Kidney (tissue), 14 donors: ENCODE measurements around the gene PLEKHM3. TPM values are rescaled to one million over a fixed set of nuclear protein-coding genes. Genes with fewer than 3 reads are reported as not detected.

Experiments used
- DNase-seq, 5 donors: peaks; one replicate each; pipeline ENCODE4 v3.0.0-alpha.2; 2013 to 2020
- FAIRE-seq: peaks from 2 replicates; lab custom pipeline; 2012; peaks lifted over from hg19 to GRCh38; lab: Jason Lieb, UNC
- H3K27ac ChIP-seq, 2 donors: one replicate each; pipeline ENCODE4 v1.7.0; 2013; ENCODE audit warnings: low read depth in 2 of 2, low read length in 2 of 2, inconsistent platforms in 1 of 2
- H3K27me3 ChIP-seq: one replicate; pipeline ENCODE4 v1.7.1; 2013; ENCODE audit warnings: low read length, inconsistent platforms; ENCODE audit not compliant: control insufficient read depth, insufficient read depth
- H3K36me3 ChIP-seq, 3 donors: one replicate each; pipeline versions ENCODE4 v1.7.0 to v1.7.1; 2013; ENCODE audit warnings: low read length in 3 of 3, control low read depth in 1 of 3, inconsistent platforms in 1 of 3; ENCODE audit not compliant: insufficient read depth in 3 of 3, control insufficient read depth in 2 of 3
- H3K4me1 ChIP-seq, 3 donors: one replicate each; pipeline versions ENCODE4 v1.7.0 to v1.7.1; 2013; ENCODE audit warnings: low read length in 3 of 3, inconsistent platforms in 1 of 3, low read depth in 1 of 3; ENCODE audit not compliant: control insufficient read depth in 2 of 3, insufficient read depth in 2 of 3
- H3K4me3 ChIP-seq, 3 donors: one replicate each; pipeline versions ENCODE4 v1.7.0 to v1.8.1; 2013; ENCODE audit warnings: low read length in 3 of 3, control low read depth in 1 of 3, inconsistent platforms in 1 of 3
- H3K9ac ChIP-seq, 3 donors: one replicate each; pipeline versions ENCODE4 v1.7.0 to v1.7.1; 2013; ENCODE audit warnings: low read length in 3 of 3, control low read depth in 1 of 3, inconsistent platforms in 1 of 3
- H3K9me3 ChIP-seq, 3 donors: one replicate each; pipeline versions ENCODE4 v1.7.0 to v1.7.1; 2013; ENCODE audit warnings: low read length in 3 of 3, control low read depth in 1 of 3, inconsistent platforms in 1 of 3; ENCODE audit not compliant: control insufficient read depth in 2 of 3, insufficient read depth in 1 of 3
- intact Hi-C: fragments of 100-400 bp; cut with DNase I; formaldehyde crosslinking; loops from one replicate; pipeline ENCODE4 v1.11.1; 2022
- polyA plus RNA-seq: library from polyadenylated mRNA; stranded (reverse); fragments of 350-450 nt; fragmentation: Illumina TruSeq; extraction: RNeasy Lipid Tissue Mini Kit (QIAGEN cat#74804); gene quantifications from one replicate; pipeline ENCODE4 v1.2.3, GENCODE V29; 2014; ENCODE audit warnings: low read depth, low replicate concordance; ENCODE audit not compliant: insufficient read depth
- total RNA-seq: library from RNA; stranded (reverse); fragmentation: NEBNext Ultra II Directional; extraction: Animal tissue kit (Norgen Biotek cat#: 25700); gene quantifications from one replicate; pipeline ENCODE4 v1.2.1, GENCODE V29; 2021
- TF ChIP-seq, protein P1 (sequence below): IDR thresholded peaks from 3 replicates; pipeline ENCODE4 v1.5.1; 2012; ENCODE audit warnings: mild to moderate bottlenecking, moderate library complexity, borderline replicate concordance; ENCODE audit not compliant: insufficient read depth; ENCODE audit errors: extremely low read depth
- donor health status: control.
- donor health status: control.
- donor health status: control.
- donor health status: control.
- donor health status: control.
- donor health status: DM: yes; HTN: yes; CAD: no.
- donor health status: Normal renal cell carcinoma (clear cell type).

The PLEKHM3 gene
- total and polyA plus RNA-seq, 2 donors from 2014 or later: 4.2 to 13.5 TPM

DNA sequence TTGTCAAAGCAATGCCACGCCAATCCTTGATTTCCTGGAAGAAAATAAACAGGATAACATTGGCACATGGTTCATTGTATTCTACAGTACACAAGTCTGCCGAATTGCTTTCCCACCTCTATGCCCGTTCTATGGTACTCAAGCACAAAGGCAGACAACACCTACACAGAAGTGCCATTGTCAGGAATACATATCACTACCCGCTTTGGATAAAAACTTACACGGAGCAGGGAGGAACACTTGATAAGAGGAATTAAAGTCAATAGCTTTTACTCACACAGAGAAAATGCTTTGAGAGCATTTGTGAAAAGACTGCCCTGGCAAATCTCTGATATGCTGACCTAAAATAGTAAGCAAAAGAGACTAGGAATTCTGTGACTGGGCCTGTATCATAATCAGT is 23.4 kb downstream of the PLEKHM3 start:
- DNase-seq: no peak
- Histone ChIP-seq H3K9me3 (no peaks in the 10 kb centered on the region), H3K4me1 (no peaks in the 10 kb centered on the region), H3K27ac (no peak overlapping the region), H3K27me3 (no peaks in the 10 kb centered on the region), H3K36me3 (peaks cover 0 to 9% (median 8%) of the 10 kb centered on the region in 3 donors), H3K9ac (no peak overlapping the region), H3K4me3 (no peak overlapping the region)
- TF ChIP-seq, protein P1, sequence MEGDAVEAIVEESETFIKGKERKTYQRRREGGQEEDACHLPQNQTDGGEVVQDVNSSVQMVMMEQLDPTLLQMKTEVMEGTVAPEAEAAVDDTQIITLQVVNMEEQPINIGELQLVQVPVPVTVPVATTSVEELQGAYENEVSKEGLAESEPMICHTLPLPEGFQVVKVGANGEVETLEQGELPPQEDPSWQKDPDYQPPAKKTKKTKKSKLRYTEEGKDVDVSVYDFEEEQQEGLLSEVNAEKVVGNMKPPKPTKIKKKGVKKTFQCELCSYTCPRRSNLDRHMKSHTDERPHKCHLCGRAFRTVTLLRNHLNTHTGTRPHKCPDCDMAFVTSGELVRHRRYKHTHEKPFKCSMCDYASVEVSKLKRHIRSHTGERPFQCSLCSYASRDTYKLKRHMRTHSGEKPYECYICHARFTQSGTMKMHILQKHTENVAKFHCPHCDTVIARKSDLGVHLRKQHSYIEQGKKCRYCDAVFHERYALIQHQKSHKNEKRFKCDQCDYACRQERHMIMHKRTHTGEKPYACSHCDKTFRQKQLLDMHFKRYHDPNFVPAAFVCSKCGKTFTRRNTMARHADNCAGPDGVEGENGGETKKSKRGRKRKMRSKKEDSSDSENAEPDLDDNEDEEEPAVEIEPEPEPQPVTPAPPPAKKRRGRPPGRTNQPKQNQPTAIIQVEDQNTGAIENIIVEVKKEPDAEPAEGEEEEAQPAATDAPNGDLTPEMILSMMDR: no peak
- no peak for FAIRE-seq
- intact Hi-C loops: no loop called here

DNA sequence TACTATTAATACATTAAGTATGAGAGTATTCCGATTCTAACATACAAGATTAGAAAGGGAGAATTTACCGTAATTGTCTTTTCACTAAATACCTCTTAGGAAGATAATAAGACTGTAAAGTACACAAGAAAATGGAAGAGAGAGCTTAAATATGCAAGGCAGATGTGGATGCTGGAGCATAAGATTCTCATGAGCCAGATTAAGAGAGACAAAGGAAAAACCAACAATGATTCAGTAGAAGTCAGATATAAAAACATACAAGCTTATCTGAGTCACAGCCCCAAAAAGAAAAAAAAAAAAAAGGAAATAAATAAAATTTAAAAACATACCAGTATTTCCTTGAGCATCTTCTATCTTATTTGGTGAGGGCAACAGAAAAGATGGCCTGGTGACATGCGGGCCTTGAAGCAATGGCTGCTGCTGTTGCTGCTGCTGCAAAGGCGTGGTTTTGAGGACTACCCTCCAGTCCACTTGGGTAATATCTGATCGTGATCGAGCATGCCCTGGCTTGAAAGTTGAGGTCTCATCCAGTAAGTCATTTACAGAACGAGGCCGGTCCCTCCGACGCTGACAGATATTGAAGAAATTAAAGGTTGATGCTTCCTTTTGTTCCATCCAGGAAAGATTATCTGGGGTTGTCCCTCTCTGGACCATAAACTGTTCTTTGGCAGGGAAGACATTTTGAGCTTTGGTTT is 24.5 kb downstream of the PLEKHM3 start:
- no peak for DNase-seq
- Histone ChIP-seq H3K27ac (no peak overlapping the region), H3K36me3 (peaks cover 0 to 9% (median 8%) of the 10 kb centered on the region in 3 donors), H3K9me3 (no peaks in the 10 kb centered on the region), H3K9ac (no peak overlapping the region), H3K4me3 (no peak overlapping the region), H3K4me1 (no peaks in the 10 kb centered on the region), H3K27me3 (no peaks in the 10 kb centered on the region)
- TF ChIP-seq, protein P1: no peak
- FAIRE-seq: no peak
- intact Hi-C loops: no loop called here

DNA sequence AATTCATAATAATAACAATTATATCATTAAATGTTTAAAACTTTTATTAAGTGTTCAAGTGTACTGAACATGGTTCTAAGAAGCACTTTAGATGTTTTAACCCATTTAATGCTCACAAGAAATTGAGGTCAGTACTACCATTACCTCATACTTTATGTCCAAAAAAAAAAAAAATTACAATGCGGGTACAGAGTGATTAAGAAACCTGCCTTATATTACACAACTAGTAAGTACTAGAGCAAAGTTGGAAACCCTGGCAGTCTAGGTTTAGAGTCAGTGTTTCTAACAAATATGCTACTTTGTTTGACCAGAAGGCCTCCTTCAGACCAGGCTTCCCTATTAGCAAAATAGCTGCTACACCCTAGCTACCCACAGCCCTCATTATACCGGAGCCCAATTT is 28.5 kb downstream of the PLEKHM3 start:
- Histone ChIP-seq H3K27me3 (no peaks in the 10 kb centered on the region), H3K27ac (no peak overlapping the region), H3K9ac (no peak overlapping the region), H3K9me3 (no peaks in the 10 kb centered on the region), H3K4me3 (no peak overlapping the region), H3K4me1 (no peaks in the 10 kb centered on the region), H3K36me3 (peaks cover 0 to 9% (median 8%) of the 10 kb centered on the region in 3 donors)
- TF ChIP-seq, protein P1: no peak
- intact Hi-C loops: no loop called here
- DNase-seq (no peak), FAIRE-seq (no peak)
